ENCODE measurements around the gene GTF2IRD2. TPM values are rescaled to one million over a fixed set of nuclear protein-coding genes. Genes with fewer than 3 reads are reported as not detected.
A peak's percentile ranks its signal among the peaks of the same experiment; 100 is the strongest.
"Not testable (repeated sequence)": the region's sequence is repeated elsewhere in the genome, so short reads cannot be mapped to it uniquely, and the experiment has no call there.

GTF2IRD2 gene
- polyA plus RNA-seq (ENCODE audit: insufficient read depth in 1 of 5, insufficient read length in 5 of 5, low replicate concordance in 1 of 5), result 10 to 100 TPM; 32.2 to 58.6 (median 42.0) TPM
- long read RNA-seq, donor 1, partial matches to known transcripts, result 84 of 97 reads
- long read RNA-seq, donor 1, other reads (novel, unspliced or antisense), result 7 of 97 reads
- long read RNA-seq, donor 2, partial matches to known transcripts, result 8 of 10 reads
- long read RNA-seq, donor 2, other reads (novel, unspliced or antisense), result 0 of 10 reads
- long read RNA-seq, donor 3, transcript GTF2IRD2-205 (3 exons, 578 nt), result major isoform, 8 of 53 reads
- long read RNA-seq, donor 3, partial matches to known transcripts, result 43 of 53 reads
- long read RNA-seq, donor 3, other reads (novel, unspliced or antisense), result 0 of 53 reads
- long read RNA-seq, donor 4, partial matches to known transcripts, result 18 of 19 reads
- long read RNA-seq, donor 4, other reads (novel, unspliced or antisense), result 0 of 19 reads
- long read RNA-seq, donor 5, partial matches to known transcripts, result 88 of 92 reads
- long read RNA-seq, donor 5, other reads (novel, unspliced or antisense), result 0 of 92 reads
- long read RNA-seq, donor 6, partial matches to known transcripts, result 200 of 251 reads
- long read RNA-seq, donor 6, other reads (novel, unspliced or antisense), result 46 of 251 reads
- long read RNA-seq, donor 7, partial matches to known transcripts, result 92 of 93 reads
- long read RNA-seq, donor 7, other reads (novel, unspliced or antisense), result 0 of 93 reads
- long read RNA-seq, donor 8, partial matches to known transcripts, result 36 of 37 reads
- long read RNA-seq, donor 8, other reads (novel, unspliced or antisense), result 0 of 37 reads

GRCh38 chr7:74850833-74851721 is at the start of gene GTF2IRD2:
GTF2IRD2 (minus strand) TSS chr7:74851605; CDS start chr7:74836378, 15,227 bp downstream.
- not testable (repeated sequence) for DNase-seq

- DNase-seq, result peak; percentile 52 to 61
These were observed 39.0 kb upstream of the GTF2IRD2 start for GRCh38 chr7:74890158-74891123.

- not testable (repeated sequence) for DNase-seq
These were observed 38.2 kb upstream of the GTF2IRD2 start for GRCh38 chr7:74889518-74890129.

- not testable (repeated sequence) for DNase-seq
These were observed 33.9 kb upstream of the GTF2IRD2 start for GRCh38 chr7:74885295-74885694.

- DNase-seq, result not testable (repeated sequence)
These were observed 30.7 kb upstream of the GTF2IRD2 start for GRCh38 chr7:74882110-74882509.

GRCh38 chr7:74874748-74875512 is 23.5 kb upstream of the GTF2IRD2 start:
- DNase-seq, result not testable (repeated sequence)

- not testable (repeated sequence) for DNase-seq
These were observed 22.8 kb upstream of the GTF2IRD2 start for GRCh38 chr7:74874104-74874747.

- not testable (repeated sequence) for DNase-seq
These were observed 21.1 kb upstream of the GTF2IRD2 start for GRCh38 chr7:74872542-74872941.

GRCh38 chr7:74865777-74866176 is 14.4 kb upstream of the GTF2IRD2 start:
- not testable (repeated sequence) for DNase-seq

GRCh38 chr7:74849853-74850252 is 1.6 kb downstream of the GTF2IRD2 start:
- not testable (repeated sequence) for DNase-seq

- DNase-seq, result not testable (repeated sequence)
These were observed 21.0 kb downstream of the GTF2IRD2 start for GRCh38 chr7:74830411-74830810.

GRCh38 chr7:74829959-74830358 is 21.4 kb downstream of the GTF2IRD2 start:
- not testable (repeated sequence) for DNase-seq

- not testable (repeated sequence) for DNase-seq
These were observed 30.1 kb downstream of the GTF2IRD2 start for GRCh38 chr7:74821259-74821658.

- not testable (repeated sequence) for DNase-seq
These were observed 31.1 kb downstream of the GTF2IRD2 start for GRCh38 chr7:74820146-74820805.

GRCh38 chr7:74815882-74816281 is 35.5 kb downstream of the GTF2IRD2 start:
- DNase-seq, result not testable (repeated sequence)

GRCh38 chr7:74798644-74799043 is 52.8 kb downstream of the GTF2IRD2 start:
- DNase-seq, result not testable (repeated sequence)

- not testable (repeated sequence) for DNase-seq
These were observed 53.4 kb downstream of the GTF2IRD2 start for GRCh38 chr7:74797848-74798622.

Data from right lung (tissue), 10 donors.